Testis (tissue), 3 donors: ENCODE results near the gene PCDHGC5. TPM values are rescaled to one million over a fixed set of nuclear protein-coding genes. Genes with fewer than 3 reads are reported as not detected.

ENCODE experiments used
- DNase-seq: peaks from one replicate; pipeline ENCODE4 v3.0.0-alpha.2; 2019
- H3K27ac ChIP-seq, 2 donors: fragments of 200-600 bp; sonication (generic); one replicate each; pipeline ENCODE4 v1.5.1; 2019
- H3K27me3 ChIP-seq: fragments of 200-600 bp; sonication (generic); one replicate; pipeline ENCODE4 v1.5.1; 2019
- H3K36me3 ChIP-seq: fragments of 200-600 bp; sonication (generic); one replicate; pipeline ENCODE4 v1.5.1; 2017; ENCODE audit warnings: low read depth; ENCODE audit errors: missing control alignments
- H3K4me1 ChIP-seq: fragments of 200-600 bp; sonication (generic); one replicate; pipeline ENCODE4 v1.5.1; 2019
- H3K4me3 ChIP-seq, 2 donors: fragments of 200-600 bp; sonication (generic); one replicate each; pipeline ENCODE4 v1.5.1; 2017 to 2019
- H3K9me3 ChIP-seq: fragments of 200-600 bp; sonication (generic); one replicate; pipeline ENCODE4 v1.5.1; 2017
- CTCF ChIP-seq, 3 experiments: fragments of 450-650 bp in 2 of 3; fragments of 200-600 bp in 1 of 3; sonication (generic) in 1 of 3; IDR thresholded peaks; one replicate each; pipeline ENCODE4 v1.5.1; 2016 to 2019; ENCODE audit warnings: antibody characterized with exemption in 3 of 3, mild to moderate bottlenecking in 2 of 3, moderate library complexity in 1 of 3
- POLR2A ChIP-seq: fragments of 450-650 bp; IDR thresholded peaks from one replicate; pipeline ENCODE4 v1.6.1; 2017; ENCODE audit warnings: antibody characterized with exemption, mild to moderate bottlenecking, moderate library complexity
- WGBS, 2 donors: methylation state at CpG; one replicate each; pipeline ENCODE4 v1.1.5; 2018; 5-methylcytosine and 5-hydroxymethylcytosine counted together
- intact Hi-C: fragments of 100-400 bp; cut with DNase I; formaldehyde crosslinking; loops from one replicate; pipeline ENCODE4 v1.15.1; 2023; ENCODE audit warnings: low total_unique reads
- polyA plus RNA-seq: library from polyadenylated mRNA; stranded (reverse); fragments of 350-450 nt; fragmentation: Illumina TruSeq; extraction: RNeasy Lipid Tissue Mini Kit (QIAGEN cat#74804); gene quantifications from one replicate; pipeline ENCODE4 v1.2.3, GENCODE V29; 2014; ENCODE audit warnings: low read depth, low replicate concordance; ENCODE audit not compliant: insufficient read depth
- total RNA-seq, 2 donors: library from RNA; depleted of rRNA; stranded (reverse); fragments of >200 nt; gene quantifications; one replicate each; pipeline ENCODE4 v1.2.3, GENCODE V29; 2016

The PCDHGC5 gene
- total and polyA plus RNA-seq, 3 donors from 2014 or later: 0.50 to 5.4 (median 4.9) TPM

- 88 to 97% methylated on average over 5 to 14 of the region's 14 CpGs for WGBS, 2 donors
- DNase-seq: no peak
- Histone ChIP-seq H3K36me3 (no peaks in the 10 kb centered on the region), H3K27ac (no peak overlapping the region), H3K9me3 (no peaks in the 10 kb centered on the region), H3K4me3 (no peak overlapping the region), H3K4me1 (peaks cover 23% of the 10 kb centered on the region), H3K27me3 (no peaks in the 10 kb centered on the region)
- TF ChIP-seq POLR2A (no peak), CTCF (IDR thresholded peaks at IDR 0.05) (no peak)
- intact Hi-C loops: loop anchor here (5.0 kb wide), 1 partner anchor 34 kb away; the partner anchor contains the start of gene PCDHGC3
Observed at GRCh38 chr5:141510850-141511601, 22.1 kb downstream of the PCDHGC5 start.

GRCh38 chr5:141511771-141512325 lies 23.0 kb downstream of the PCDHGC5 start:
- H3K9me3 ChIP-seq: no peaks in the 10 kb centered on the region
- WGBS, 2 donors: 66 to 70% methylated on average over 3 to 4 of the region's 4 CpGs
- no peaks in the 10 kb centered on the region for H3K36me3 ChIP-seq
- no peak for DNase-seq
- no peak overlapping the region for H3K4me3 ChIP-seq
- no peaks in the 10 kb centered on the region for H3K27me3 ChIP-seq
- peak overlapping the region in 1 of 2 donors; percentile 67 for H3K27ac ChIP-seq
- no peak for TF ChIP-seq CTCF (IDR thresholded peaks at IDR 0.05)
- TF ChIP-seq POLR2A: no peak
- intact Hi-C loops: loop anchor here (5.0 kb wide), 1 partner anchor 35 kb away; the partner anchor contains the start of gene PCDHGC3
- H3K4me1 ChIP-seq: peaks cover 23% of the 10 kb centered on the region

GRCh38 chr5:141512390-141512910 lies 23.6 kb downstream of the PCDHGC5 start:
- peak overlapping the region; percentile 67 to 88 for H3K27ac ChIP-seq
- 3 to 6% methylated on average over 28 of the region's 28 CpGs for WGBS, 2 donors
- TF ChIP-seq POLR2A (no peak), CTCF (IDR thresholded peaks at IDR 0.05) (peak; percentile 80 to 96 (median 82))
- H3K9me3 ChIP-seq: no peaks in the 10 kb centered on the region
- peak; percentile 96 for DNase-seq
- no peaks in the 10 kb centered on the region for H3K27me3 ChIP-seq
- intact Hi-C loops: loop anchor here (5.0 kb wide), 1 partner anchor 35 kb away; the partner anchor contains the start of gene PCDHGC3
- peaks cover 20% of the 10 kb centered on the region for H3K4me1 ChIP-seq
- no peaks in the 10 kb centered on the region for H3K36me3 ChIP-seq
- H3K4me3 ChIP-seq: peak overlapping the region; percentile 54 to 63

GRCh38 chr5:141512911-141513626 lies 24.2 kb downstream of the PCDHGC5 start:
- Histone ChIP-seq H3K27ac (peak overlapping the region; percentile 67 to 88), H3K27me3 (no peaks in the 10 kb centered on the region), H3K4me3 (peak overlapping the region; percentile 54 to 63), H3K9me3 (no peaks in the 10 kb centered on the region), H3K4me1 (peaks cover 14% of the 10 kb centered on the region), H3K36me3 (no peaks in the 10 kb centered on the region)
- intact Hi-C loops: loop anchor here (5.0 kb wide), 1 partner anchor 36 kb away; the partner anchor contains the start of gene PCDHGC3
- WGBS, 2 donors: 1 to 5% methylated on average over 21 to 43 of the region's 43 CpGs
- peak; percentile 72 for DNase-seq
- TF ChIP-seq CTCF (IDR thresholded peaks at IDR 0.05) (no peak), POLR2A (no peak)
